CD14-positive monocyte (primary cell): ENCODE results near the gene GTF3C5. TPM values are rescaled to one million over a fixed set of nuclear protein-coding genes. Genes with fewer than 3 reads are reported as not detected.
A peak's percentile ranks its signal among the peaks of the same experiment; 100 is the strongest.

Source experiments
- DNase-seq, 3 donors: peaks; one replicate each; pipeline ENCODE4 v3.0.0-alpha.2; 2011 to 2022
- H2AFZ ChIP-seq: 2 replicates; pipeline ENCODE4 v1.6.0; 2012; ENCODE audit warnings: mild to moderate bottlenecking, low read depth, low read length, inconsistent platforms; ENCODE audit not compliant: insufficient read depth, poor library complexity, severe bottlenecking
- H3K27ac ChIP-seq, 2 donors: 1 replicate in 1 of 2; 2 replicates in 1 of 2; pipeline ENCODE4 v1.5.1; 2012 to 2013; ENCODE audit warnings: low read length in 2 of 2, control low read depth in 1 of 2, inconsistent platforms in 1 of 2, low read depth in 1 of 2, mild to moderate bottlenecking in 1 of 2
- H3K27me3 ChIP-seq, 2 donors: one replicate each; pipeline versions ENCODE4 v1.6.0 to v1.6.1; 2011 to 2013; ENCODE audit warnings: low read length in 2 of 2; ENCODE audit not compliant: control insufficient read depth in 2 of 2, insufficient read depth in 2 of 2
- H3K36me3 ChIP-seq, 2 donors: replicated peaks in 1 of 2; 1 replicate in 1 of 2; 2 replicates in 1 of 2; pipeline versions ENCODE4 v1.5.1 to v1.6.1; 2012 to 2013; ENCODE audit warnings: low read length in 2 of 2, control low read depth in 1 of 2, inconsistent platforms in 1 of 2, mild to moderate bottlenecking in 1 of 2; ENCODE audit not compliant: insufficient read depth in 2 of 2, control insufficient read depth in 1 of 2
- H3K4me1 ChIP-seq, 2 donors: 1 replicate in 1 of 2; 2 replicates in 1 of 2; pipeline versions ENCODE4 v1.5.1 to v1.6.1; 2012 to 2013; ENCODE audit warnings: low read length in 2 of 2, control low read depth in 1 of 2, inconsistent platforms in 1 of 2, mild to moderate bottlenecking in 1 of 2, moderate library complexity in 1 of 2; ENCODE audit not compliant: insufficient read depth in 2 of 2, control insufficient read depth in 1 of 2
- H3K4me2 ChIP-seq: replicated peaks from 2 replicates; pipeline ENCODE3; 2012; ENCODE audit warnings: low read length, moderate library complexity, mild to moderate bottlenecking; ENCODE audit not compliant: poor library complexity, severe bottlenecking; ENCODE audit errors: extremely low read depth
- H3K4me3 ChIP-seq, 3 experiments: fragments of 200-600 bp in 1 of 3; sonication (generic) in 1 of 3; replicated peaks in 1 of 3; 1 replicate in 2 of 3; 2 replicates in 1 of 3; pipeline ENCODE4 v1.5.1; 2011 to 2013; ENCODE audit warnings: low read length in 3 of 3, mild to moderate bottlenecking in 3 of 3, control low read depth in 2 of 3, low read depth in 2 of 3, inconsistent platforms in 1 of 3, moderate library complexity in 1 of 3
- H3K79me2 ChIP-seq: 2 replicates; pipeline ENCODE4 v1.6.0; 2012; ENCODE audit warnings: mild to moderate bottlenecking, control low read depth, inconsistent platforms, low read length, moderate library complexity; ENCODE audit not compliant: insufficient read depth
- H3K9ac ChIP-seq: 2 replicates; pipeline ENCODE4 v1.6.0; 2017; ENCODE audit warnings: low read length, mild to moderate bottlenecking; ENCODE audit not compliant: insufficient read depth, poor library complexity, severe bottlenecking
- H3K9me3 ChIP-seq, 2 donors: replicated peaks in 1 of 2; 1 replicate in 1 of 2; 2 replicates in 1 of 2; pipeline versions ENCODE4 v1.5.1 to v1.6.1; 2012 to 2013; ENCODE audit warnings: low read length in 2 of 2, control low read depth in 1 of 2; ENCODE audit not compliant: control insufficient read depth in 1 of 2, insufficient read depth in 1 of 2
- H4K20me1 ChIP-seq: 2 replicates; pipeline ENCODE4 v1.6.0; 2012; ENCODE audit warnings: mild to moderate bottlenecking, low read length, control low read depth, moderate library complexity; ENCODE audit not compliant: insufficient read depth
- H3K27ac Mint-ChIP-seq, 7 donors: one replicate each; pipeline ENCODE4 v1.8.0; 2020; ENCODE audit warnings: mild to moderate bottlenecking in 7 of 7, mixed read lengths in 7 of 7, moderate library complexity in 6 of 7, inconsistent platforms in 2 of 7
- H3K27me3 Mint-ChIP-seq, 3 donors: one replicate each; pipeline ENCODE4 v1.8.0; 2021 to 2022; ENCODE audit warnings: low read depth in 3 of 3, mild to moderate bottlenecking in 3 of 3, mixed read lengths in 3 of 3, moderate library complexity in 3 of 3, inconsistent platforms in 1 of 3
- H3K36me3 Mint-ChIP-seq, 2 donors: one replicate each; pipeline ENCODE4 v1.8.0; 2020; ENCODE audit warnings: mixed read lengths in 2 of 2, inconsistent platforms in 1 of 2, mild to moderate bottlenecking in 1 of 2
- H3K4me1 Mint-ChIP-seq: one replicate; pipeline ENCODE4 v1.8.0; 2020; ENCODE audit warnings: mild to moderate bottlenecking, mixed read lengths
- H3K4me3 Mint-ChIP-seq, 2 donors: one replicate each; pipeline ENCODE4 v1.8.0; 2020; ENCODE audit warnings: mild to moderate bottlenecking in 2 of 2, mixed read lengths in 2 of 2, moderate library complexity in 1 of 2
- H3K9me3 Mint-ChIP-seq, 7 donors: one replicate each; pipeline ENCODE4 v1.8.0; 2020 to 2022; ENCODE audit warnings: mixed read lengths in 7 of 7, mild to moderate bottlenecking in 6 of 7, moderate library complexity in 6 of 7, inconsistent platforms in 2 of 7
- whole genome bisulfite sequencing: methylation state at CpG from one replicate; pipeline ENCODE4 v1.1.5; 2013; ENCODE audit warnings: missing lambda C conversion rate; ENCODE audit not compliant: insufficient coverage; 5-methylcytosine and 5-hydroxymethylcytosine counted together
- intact Hi-C, 2 donors: fragments of 100-400 bp; cut with micrococcal nuclease; formaldehyde crosslinking; loops; one replicate each; pipeline versions ENCODE4 v1.15.0 to v1.15.1; 2023
- polyA plus RNA-seq, 3 donors: library from polyadenylated mRNA; depleted of rRNA in 1 of 3; unstranded in 2 of 3; stranded (reverse) in 1 of 3; fragments of 300-500 nt in 2 of 3; fragments of >200 nt in 1 of 3; fragmentation: Illumina TruSeq in 2 of 3; gene quantifications; 1 replicate in 2 of 3; 2 replicates in 1 of 3; pipeline ENCODE4 v1.2.3, GENCODE V29; 2012 to 2021
- TF ChIP-seq, protein P1 (sequence below): fragments of 200-600 bp; IDR thresholded peaks from one replicate; pipeline ENCODE4 v1.8.0; 2022; ENCODE audit warnings: antibody characterized with exemption, mild to moderate bottlenecking

The GTF3C5 gene
- polyA plus RNA-seq, 3 donors, result 21.3 to 75.6 (median 24.4) TPM

GRCh38 chr9:133044125-133044524 is 13.3 kb downstream of the GTF3C5 start:
- intact Hi-C loops, result no loop called here
- Histone ChIP-seq H3K27ac (no peak overlapping the region), H3K9me3 (no peaks in the 10 kb centered on the region), H3K79me2 (peaks cover 28% of the 10 kb centered on the region), H3K9ac (no peak overlapping the region), H3K4me2 (no peak overlapping the region), H3K27me3 (no peaks in the 10 kb centered on the region), H3K4me1 (no peaks in the 10 kb centered on the region), H3K4me3 (no peak overlapping the region), H3K36me3 (peaks cover 69 to 74% of the 10 kb centered on the region in 2 donors), H4K20me1 (peaks cover 26% of the 10 kb centered on the region), H2AFZ (no peak overlapping the region)
- no peaks in the 10 kb centered on the region for H3K4me1 Mint-ChIP-seq
- H3K9me3 Mint-ChIP-seq, result no peaks in the 10 kb centered on the region
- no peak overlapping the region for H3K4me3 Mint-ChIP-seq
- H3K36me3 Mint-ChIP-seq, result peaks cover 63 to 76% of the 10 kb centered on the region in 2 donors
- 100% methylated on average over 5 of the region's 6 CpGs for WGBS
- DNase-seq, result no peak
- H3K27ac Mint-ChIP-seq, result no peak overlapping the region
- no peaks in the 10 kb centered on the region for H3K27me3 Mint-ChIP-seq
- TF ChIP-seq, protein P1, sequence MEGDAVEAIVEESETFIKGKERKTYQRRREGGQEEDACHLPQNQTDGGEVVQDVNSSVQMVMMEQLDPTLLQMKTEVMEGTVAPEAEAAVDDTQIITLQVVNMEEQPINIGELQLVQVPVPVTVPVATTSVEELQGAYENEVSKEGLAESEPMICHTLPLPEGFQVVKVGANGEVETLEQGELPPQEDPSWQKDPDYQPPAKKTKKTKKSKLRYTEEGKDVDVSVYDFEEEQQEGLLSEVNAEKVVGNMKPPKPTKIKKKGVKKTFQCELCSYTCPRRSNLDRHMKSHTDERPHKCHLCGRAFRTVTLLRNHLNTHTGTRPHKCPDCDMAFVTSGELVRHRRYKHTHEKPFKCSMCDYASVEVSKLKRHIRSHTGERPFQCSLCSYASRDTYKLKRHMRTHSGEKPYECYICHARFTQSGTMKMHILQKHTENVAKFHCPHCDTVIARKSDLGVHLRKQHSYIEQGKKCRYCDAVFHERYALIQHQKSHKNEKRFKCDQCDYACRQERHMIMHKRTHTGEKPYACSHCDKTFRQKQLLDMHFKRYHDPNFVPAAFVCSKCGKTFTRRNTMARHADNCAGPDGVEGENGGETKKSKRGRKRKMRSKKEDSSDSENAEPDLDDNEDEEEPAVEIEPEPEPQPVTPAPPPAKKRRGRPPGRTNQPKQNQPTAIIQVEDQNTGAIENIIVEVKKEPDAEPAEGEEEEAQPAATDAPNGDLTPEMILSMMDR, result no peak

GRCh38 chr9:133044661-133045060 is 13.9 kb downstream of the GTF3C5 start:
- intact Hi-C loops, result no loop called here

More at GRCh38 chr9:133044661-133045060, 13.9 kb downstream of the GTF3C5 start:
- DNase-seq, result no peak
- peaks cover 22% of the 10 kb centered on the region for H3K79me2 ChIP-seq
- H3K27me3 ChIP-seq, result no peaks in the 10 kb centered on the region
- TF ChIP-seq, protein P1, result no peak
- no peak overlapping the region for H3K4me3 ChIP-seq
- Mint-ChIP-seq H3K9me3 (no peaks in the 10 kb centered on the region), H3K4me1 (no peaks in the 10 kb centered on the region), H3K27me3 (no peaks in the 10 kb centered on the region), H3K36me3 (peaks cover 68 to 81% of the 10 kb centered on the region in 2 donors), H3K4me3 (no peak overlapping the region), H3K27ac (peak overlapping the region in 2 of 7 donors; percentile 28 to 80)
- H3K9me3 ChIP-seq, result no peaks in the 10 kb centered on the region
- no peak overlapping the region for H3K27ac ChIP-seq
- peaks cover 72 to 80% of the 10 kb centered on the region in 2 donors for H3K36me3 ChIP-seq
- H4K20me1 ChIP-seq, result peaks cover 21% of the 10 kb centered on the region
- H3K4me1 ChIP-seq, result no peaks in the 10 kb centered on the region
- H2AFZ ChIP-seq, result no peak overlapping the region
- H3K4me2 ChIP-seq, result no peak overlapping the region
- WGBS, result 95% methylated on average over 8 of the region's 11 CpGs
- H3K9ac ChIP-seq, result no peak overlapping the region
